OCI-LY3 (cell line): ENCODE data around the gene LDLR.

ENCODE experiments used
- H2AFZ ChIP-seq: fragments of 200-600, 300-600 bp; shearing (Covaris generic); 2 replicates; pipeline ENCODE4 v1.6.0; 2014; ENCODE audit warnings: antibody characterized with exemption, low read depth, low read length
- H3K27ac ChIP-seq: fragments of 200-600, 300-600 bp; sonication (generic); 2 replicates; pipeline ENCODE4 v1.5.1; 2014; ENCODE audit warnings: mild to moderate bottlenecking, low read length, moderate library complexity, mixed read lengths
- H3K27me3 ChIP-seq: fragments of 200-600, 300-600 bp; sonication (generic); 2 replicates; pipeline ENCODE4 v1.6.1; 2014; ENCODE audit warnings: low read depth, low read length, mixed read lengths
- H3K36me3 ChIP-seq: fragments of 200-600, 300-600 bp; sonication (generic); replicated peaks from 2 replicates; pipeline ENCODE3; 2014; ENCODE audit warnings: low read depth, low read length, mixed read lengths
- H3K4me1 ChIP-seq: fragments of 300-600, 200-600 bp; sonication (generic); 2 replicates; pipeline ENCODE4 v1.6.1; 2014; ENCODE audit warnings: low read length, mixed read lengths
- H3K4me2 ChIP-seq: fragments of 200-600, 300-600 bp; sonication (generic); 2 replicates; pipeline ENCODE4 v1.6.1; 2014; ENCODE audit warnings: low read length, mixed read lengths
- H3K4me3 ChIP-seq: fragments of 300-600, 200-600 bp; sonication (generic); 2 replicates; pipeline ENCODE4 v1.5.1; 2014; ENCODE audit warnings: antibody characterized with exemption, mild to moderate bottlenecking, low read length, moderate library complexity
- H3K79me2 ChIP-seq: fragments of 300-600, 200-600 bp; shearing (Covaris generic); 2 replicates; pipeline ENCODE4 v1.6.1; 2014; ENCODE audit warnings: mild to moderate bottlenecking, low read length, mixed read lengths
- H3K9ac ChIP-seq: fragments of 300-600, 200-600 bp; shearing (Covaris generic); 2 replicates; pipeline ENCODE4 v1.6.0; 2014; ENCODE audit warnings: mild to moderate bottlenecking, low read length, moderate library complexity
- H3K9me3 ChIP-seq: fragments of 200-600, 300-600 bp; shearing (Covaris generic); 2 replicates; pipeline ENCODE4 v1.6.1; 2014; ENCODE audit warnings: low read length, mixed read lengths; ENCODE audit not compliant: insufficient read depth
- H4K20me1 ChIP-seq: fragments of 200-600, 300-600 bp; sonication (generic); 2 replicates; pipeline ENCODE4 v1.6.1; 2016; ENCODE audit warnings: low read length, mixed read lengths; ENCODE audit not compliant: insufficient read depth
- CTCF ChIP-seq: fragments of 200-600, 300-600 bp; sonication (generic); IDR thresholded peaks from 2 replicates; pipeline ENCODE4 v1.5.1; 2014; ENCODE audit warnings: antibody characterized with exemption, low read length, low read depth
- EZH2phosphoT487 ChIP-seq: fragments of 200-600 bp; shearing (Covaris generic); IDR thresholded peaks from 2 replicates; pipeline ENCODE4 v1.6.1; 2018; ENCODE audit warnings: antibody characterized with exemption, mixed run types, low read depth

Gene LDLR

GRCh38 chr19:11090997-11091702 is 1.9 kb downstream of the LDLR start:
- Histone ChIP-seq H3K27ac (no peak overlapping the region), H2AFZ (no peak overlapping the region), H3K4me3 (no peak overlapping the region), H3K27me3 (peaks cover 55% of the 10 kb centered on the region), H4K20me1 (peaks cover 29% of the 10 kb centered on the region), H3K4me1 (peaks cover 36% of the 10 kb centered on the region), H3K79me2 (no peaks in the 10 kb centered on the region), H3K4me2 (no peak overlapping the region), H3K9ac (no peak overlapping the region), H3K9me3 (peaks cover 2% of the 10 kb centered on the region; the same call in 1 of the 2 replicates), H3K36me3 (no peaks in the 10 kb centered on the region)
- no peak for TF ChIP-seq CTCF
- no peak for TF ChIP-seq EZH2phosphoT487

- no peak overlapping the region for H2AFZ ChIP-seq
- H3K4me1 ChIP-seq: peaks cover 42% of the 10 kb centered on the region
- H3K9me3 ChIP-seq: peaks cover 2% of the 10 kb centered on the region; the same call in 1 of the 2 replicates
- H3K27ac ChIP-seq: no peak overlapping the region
- H3K4me3 ChIP-seq: no peak overlapping the region
- H3K4me2 ChIP-seq: no peak overlapping the region
- peaks cover 57% of the 10 kb centered on the region for H3K27me3 ChIP-seq
- no peak overlapping the region for H3K9ac ChIP-seq
- peaks cover 32% of the 10 kb centered on the region for H4K20me1 ChIP-seq
- TF ChIP-seq EZH2phosphoT487 (no peak), CTCF (no peak)
- no peaks in the 10 kb centered on the region for H3K79me2 ChIP-seq
- H3K36me3 ChIP-seq: no peaks in the 10 kb centered on the region
Observed at GRCh38 chr19:11091703-11092153, 2.5 kb downstream of the LDLR start.

- no peaks in the 10 kb centered on the region for H3K36me3 ChIP-seq
- no peak overlapping the region for H2AFZ ChIP-seq
- H3K4me3 ChIP-seq: no peak overlapping the region
- H4K20me1 ChIP-seq: peaks cover 32% of the 10 kb centered on the region
- H3K9ac ChIP-seq: no peak overlapping the region
- TF ChIP-seq CTCF: no peak
- no peak for TF ChIP-seq EZH2phosphoT487
- H3K27ac ChIP-seq: no peak overlapping the region
- no peaks in the 10 kb centered on the region for H3K79me2 ChIP-seq
- H3K27me3 ChIP-seq: peaks cover 60% of the 10 kb centered on the region
- 0 out of 2 replicates have a peak overlapping the region, but pooled peaks have one; percentile 33 for H3K4me2 ChIP-seq
- peaks cover 2% of the 10 kb centered on the region; the same call in 1 of the 2 replicates for H3K9me3 ChIP-seq
- peaks cover 43% of the 10 kb centered on the region for H3K4me1 ChIP-seq
Observed at GRCh38 chr19:11092181-11092538, 2.9 kb downstream of the LDLR start.

DNA sequence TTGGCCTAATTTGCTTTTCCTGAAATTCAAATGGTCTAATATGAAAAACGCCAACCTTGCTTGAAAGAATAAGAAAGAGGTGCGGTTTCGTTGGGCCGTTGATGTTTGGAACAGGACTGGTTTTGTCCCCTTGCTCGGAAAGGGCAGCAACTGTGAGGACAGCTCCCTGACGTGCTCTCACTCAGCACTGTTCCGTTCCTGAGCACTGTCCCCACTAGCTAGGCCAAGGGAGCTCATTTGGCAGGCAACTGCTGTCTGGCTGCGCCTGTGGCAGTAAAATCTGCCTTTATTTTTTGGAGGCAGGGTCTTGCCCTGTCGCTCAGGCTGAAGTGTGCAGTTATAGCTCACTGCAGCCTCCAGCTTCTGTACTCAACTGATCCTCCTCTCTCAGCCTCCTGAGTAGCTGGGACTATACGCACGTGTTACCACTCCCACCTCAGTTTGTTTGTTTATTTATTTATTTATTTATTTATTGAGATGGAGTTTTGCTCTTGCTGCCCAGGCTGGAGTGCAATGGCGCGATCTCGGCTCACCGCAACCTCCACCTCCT is 4.5 kb downstream of the LDLR start:
- Histone ChIP-seq H3K9me3 (peaks cover 5% of the 10 kb centered on the region; the same call in 1 of the 2 replicates), H3K4me2 (0 out of 2 replicates have a peak overlapping the region, but pooled peaks have one; percentile 33), H3K27ac (no peak overlapping the region), H3K4me3 (no peak overlapping the region), H2AFZ (no peak overlapping the region), H3K9ac (no peak overlapping the region), H4K20me1 (peaks cover 32% of the 10 kb centered on the region), H3K4me1 (peaks cover 43% of the 10 kb centered on the region), H3K36me3 (no peaks in the 10 kb centered on the region), H3K27me3 (peaks cover 65% of the 10 kb centered on the region), H3K79me2 (no peaks in the 10 kb centered on the region)
- no peak for TF ChIP-seq CTCF
- TF ChIP-seq EZH2phosphoT487: no peak
